Panc1 (cell line): ENCODE data around the gene NUDT16L1. TPM values are rescaled to one million over a fixed set of nuclear protein-coding genes. Genes with fewer than 3 reads are reported as not detected.

Experiments
- ATAC-seq: fragments of 200-7000 bp; cut with Tn5 transposase; 2 replicates; pipeline ENCODE4 v1.9.1; 2020; ENCODE audit warnings: mild to moderate bottlenecking, moderate library complexity
- Bru-seq: library from RNA; stranded (reverse); fragments of 400-500 nt; gene quantifications from one replicate; lab custom pipeline; 2021; lab: Mats Ljungman, UMichigan
- BruChase-seq, 2 experiments: library from RNA; stranded (reverse); fragments of 400-500 nt; gene quantifications; one replicate each; lab custom pipeline; 2021; lab: Mats Ljungman, UMichigan
- BruUV-seq: library from RNA; stranded (reverse); fragments of 400-500 nt; replicated peaks from 2 replicates; lab custom pipeline; 2021; lab: Mats Ljungman, UMichigan
- CTCF ChIA-PET: fragments of 300-600 bp; sonication (Branson Sonifier 250); formaldehyde crosslinking; loops from one replicate; lab custom pipeline; 2022; ENCODE audit warnings: antibody characterized with exemption; lab: Charles Lee
- POLR2A ChIA-PET: fragments of 300-600 bp; sonication (Branson Sonifier 250); formaldehyde crosslinking; loops from one replicate; lab custom pipeline; 2022; ENCODE audit warnings: antibody characterized with exemption; lab: Charles Lee
- DNase-seq: peaks from one replicate; pipeline ENCODE4 v3.0.0-alpha.2; 2010; ENCODE audit warnings: low read depth, low spot score
- H3K27ac ChIP-seq: 2 replicates; pipeline ENCODE4 v1.5.1; 2011; ENCODE audit warnings: mild to moderate bottlenecking, low read length, inconsistent platforms
- H3K27me3 ChIP-seq: fragments of 200-500 bp; sonication (Bioruptor generic); 2 replicates; pipeline ENCODE4 v1.6.0; 2014; ENCODE audit warnings: low read length, inconsistent platforms; ENCODE audit not compliant: control insufficient read depth, insufficient read depth
- H3K36me3 ChIP-seq: fragments of 200-500 bp; sonication (Bioruptor generic); 2 replicates; pipeline ENCODE4 v1.5.1; 2014; ENCODE audit warnings: inconsistent platforms, mild to moderate bottlenecking, low read length, moderate library complexity; ENCODE audit not compliant: control insufficient read depth, insufficient read depth
- H3K4me1 ChIP-seq: 2 replicates; pipeline ENCODE4 v1.5.1; 2011; ENCODE audit warnings: inconsistent platforms, mild to moderate bottlenecking, low read length, moderate library complexity; ENCODE audit not compliant: control insufficient read depth, insufficient read depth
- H3K4me3 ChIP-seq, 2 experiments: 2 replicates each; pipeline ENCODE4 v1.5.1; 2011 to 2012; ENCODE audit warnings: low read depth in 2 of 2, low read length in 2 of 2, mild to moderate bottlenecking in 2 of 2, inconsistent platforms in 1 of 2, moderate library complexity in 1 of 2
- H3K9me3 ChIP-seq: fragments of 200-500 bp; sonication (Bioruptor generic); 2 replicates; pipeline ENCODE4 v1.5.1; 2014; ENCODE audit warnings: low read depth, mild to moderate bottlenecking, inconsistent platforms, low read length, moderate library complexity; ENCODE audit not compliant: control insufficient read depth, insufficient read depth
- CTCF ChIP-seq: fragments of 450-650 bp; IDR thresholded peaks from 2 replicates; pipeline ENCODE4 v1.5.1; 2017; ENCODE audit warnings: mild to moderate bottlenecking
- POLR2AphosphoS5 ChIP-seq: IDR thresholded peaks from 2 replicates; pipeline ENCODE4 v1.6.1; 2012; ENCODE audit warnings: mild to moderate bottlenecking, low read depth, low read length, moderate library complexity
- SIN3A ChIP-seq: IDR thresholded peaks from 2 replicates; pipeline ENCODE4 v1.6.1; 2012; ENCODE audit warnings: low read depth, mild to moderate bottlenecking, low read length, moderate library complexity, borderline replicate concordance; ENCODE audit not compliant: insufficient read depth
- TCF7L2 ChIP-seq: IDR thresholded peaks from 2 replicates; pipeline ENCODE4 v1.6.1; 2011; ENCODE audit warnings: mild to moderate bottlenecking, low read depth, low read length, inconsistent platforms
- in situ Hi-C: cut with HindIII; loops from 2 replicates; pipeline ENCODE4 v1.10.0; 2016; ENCODE audit warnings: low sequenced_read_pairs, low pct_unique_long_range_greater_than_20kb
- intact Hi-C: fragments of 100-400 bp; cut with micrococcal nuclease; formaldehyde crosslinking; loops from one replicate; pipeline ENCODE4 v1.10.0; 2022; ENCODE audit not compliant: unreplicated experiment
- long read RNA-seq: library from polyadenylated mRNA; unstranded; transcript quantifications from one replicate; pipeline ENCODE4 v2.0.0, GENCODE V29; 2021; ENCODE audit not compliant: unreplicated experiment
- polyA plus RNA-seq: library from polyadenylated mRNA; unstranded; fragments of >200 nt; gene quantifications from one replicate; pipeline ENCODE4 v1.2.1, GENCODE V29; 2012; ENCODE audit warnings: missing spikeins; ENCODE audit not compliant: insufficient read length
- total RNA-seq: library from RNA; stranded (reverse); gene quantifications from one replicate; pipeline ENCODE4 v1.2.1, GENCODE V29; 2021; ENCODE audit not compliant: unreplicated experiment
- TF ChIP-seq, protein P1 (sequence below), 2 experiments: IDR thresholded peaks; 2 replicates each; pipeline ENCODE4 v1.6.1; 2011 to 2012; ENCODE audit warnings: low read depth in 2 of 2, control low read depth in 1 of 2, low read length in 1 of 2, mild to moderate bottlenecking in 1 of 2, moderate library complexity in 1 of 2; ENCODE audit not compliant: insufficient read depth in 1 of 2

NUDT16L1 gene
- total RNA-seq (42.9 TPM), Bru-seq, nascent RNA (percentile 60 among the genes with signal in this experiment), BruChase-seq, experiment 1, labeled RNA remaining after a 2-hour chase (percentile 78 among the genes with signal in this experiment), BruChase-seq, experiment 2, labeled RNA remaining after a 6-hour chase (percentile 83 among the genes with signal in this experiment)
- 85.4 TPM for polyA plus RNA-seq
- long read RNA-seq, transcript NUDT16L1-201 (3 exons, 1,349 nt): major isoform, 44 of 56 reads
- long read RNA-seq, partial matches to known transcripts: 1 of 56 reads
- long read RNA-seq, other reads (novel, unspliced or antisense): 9 of 56 reads

- H3K9me3 ChIP-seq: no peaks in the 10 kb centered on the region
- CTCF ChIA-PET: no interaction called here
- DNase-seq (peak; percentile 67), ATAC-seq (peak; percentile 91)
- peak within 1 kb of the TSS; percentile 70 to 79 for H3K4me3 ChIP-seq
- H3K36me3 ChIP-seq: no peaks in the 10 kb centered on the region; the same call in 1 of the 2 replicates
- in situ Hi-C loops (no loop called here), intact Hi-C loops (no loop called here)
- peak within 1 kb of the TSS; percentile 71 for H3K27ac ChIP-seq
- peaks cover 49% of the 10 kb centered on the region for H3K4me1 ChIP-seq
- no peaks in the 10 kb centered on the region for H3K27me3 ChIP-seq
- TF ChIP-seq POLR2AphosphoS5: peak; percentile 74
- no peak for TF ChIP-seq TCF7L2
- TF ChIP-seq, protein P1, sequence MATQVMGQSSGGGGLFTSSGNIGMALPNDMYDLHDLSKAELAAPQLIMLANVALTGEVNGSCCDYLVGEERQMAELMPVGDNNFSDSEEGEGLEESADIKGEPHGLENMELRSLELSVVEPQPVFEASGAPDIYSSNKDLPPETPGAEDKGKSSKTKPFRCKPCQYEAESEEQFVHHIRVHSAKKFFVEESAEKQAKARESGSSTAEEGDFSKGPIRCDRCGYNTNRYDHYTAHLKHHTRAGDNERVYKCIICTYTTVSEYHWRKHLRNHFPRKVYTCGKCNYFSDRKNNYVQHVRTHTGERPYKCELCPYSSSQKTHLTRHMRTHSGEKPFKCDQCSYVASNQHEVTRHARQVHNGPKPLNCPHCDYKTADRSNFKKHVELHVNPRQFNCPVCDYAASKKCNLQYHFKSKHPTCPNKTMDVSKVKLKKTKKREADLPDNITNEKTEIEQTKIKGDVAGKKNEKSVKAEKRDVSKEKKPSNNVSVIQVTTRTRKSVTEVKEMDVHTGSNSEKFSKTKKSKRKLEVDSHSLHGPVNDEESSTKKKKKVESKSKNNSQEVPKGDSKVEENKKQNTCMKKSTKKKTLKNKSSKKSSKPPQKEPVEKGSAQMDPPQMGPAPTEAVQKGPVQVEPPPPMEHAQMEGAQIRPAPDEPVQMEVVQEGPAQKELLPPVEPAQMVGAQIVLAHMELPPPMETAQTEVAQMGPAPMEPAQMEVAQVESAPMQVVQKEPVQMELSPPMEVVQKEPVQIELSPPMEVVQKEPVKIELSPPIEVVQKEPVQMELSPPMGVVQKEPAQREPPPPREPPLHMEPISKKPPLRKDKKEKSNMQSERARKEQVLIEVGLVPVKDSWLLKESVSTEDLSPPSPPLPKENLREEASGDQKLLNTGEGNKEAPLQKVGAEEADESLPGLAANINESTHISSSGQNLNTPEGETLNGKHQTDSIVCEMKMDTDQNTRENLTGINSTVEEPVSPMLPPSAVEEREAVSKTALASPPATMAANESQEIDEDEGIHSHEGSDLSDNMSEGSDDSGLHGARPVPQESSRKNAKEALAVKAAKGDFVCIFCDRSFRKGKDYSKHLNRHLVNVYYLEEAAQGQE (IDR thresholded peaks at IDR 0.05; ENCODE audit: insufficient read depth in 1 of 2, low read depth in 2 of 2, low read length in 1 of 2): no peak
- TF ChIP-seq SIN3A: peak; percentile 68; the same call in 1 of the 2 replicates
- TF ChIP-seq CTCF: no peak
- no TSS peak for BruUV-seq
- POLR2A ChIA-PET: no interaction called here
Measured at GRCh38 chr16:4693296-4693955, at the start of gene NUDT16L1. Gene NUDT16L1 (plus strand): TSS chr16:4693562. CDS start chr16:4693727, 165 bp downstream.

- H3K4me3 ChIP-seq: no peak overlapping the region
- no TSS peak for BruUV-seq
- intact Hi-C loops (no loop called here), in situ Hi-C loops (no loop called here)
- H3K4me1 ChIP-seq: no peaks in the 10 kb centered on the region
- DNase-seq (no peak), ATAC-seq (no peak)
- no peaks in the 10 kb centered on the region for H3K27me3 ChIP-seq
- TF ChIP-seq SIN3A (no peak), CTCF (no peak), POLR2AphosphoS5 (no peak), TCF7L2 (no peak)
- TF ChIP-seq, protein P1 (IDR thresholded peaks at IDR 0.05; ENCODE audit: insufficient read depth in 1 of 2, low read depth in 2 of 2, low read length in 1 of 2): no peak
- no peaks in the 10 kb centered on the region for H3K9me3 ChIP-seq
- H3K36me3 ChIP-seq: no peaks in the 10 kb centered on the region
- no peak overlapping the region for H3K27ac ChIP-seq
- ChIA-PET CTCF (no interaction called here), POLR2A (no interaction called here)
Measured at GRCh38 chr16:4646773-4647643, 46.4 kb upstream of the NUDT16L1 start.
